IMR-90 (cell line): ENCODE measurements around the gene PLCD4. TPM values are rescaled to one million over a fixed set of nuclear protein-coding genes. Genes with fewer than 3 reads are reported as not detected.
A peak's percentile ranks its signal among the peaks of the same experiment; 100 is the strongest.

ENCODE experiments used
- ATAC-seq: fragments of 200-7000 bp; cut with Tn5 transposase; 2 replicates; pipeline ENCODE4 v1.9.1; 2020; ENCODE audit warnings: low read depth, mild to moderate bottlenecking, moderate library complexity
- BruUV-seq: library from RNA; stranded (reverse); fragments of 400-500 nt; replicated peaks from 2 replicates; lab custom pipeline; 2021; lab: Mats Ljungman, UMichigan
- CTCF ChIA-PET: fragments of 300-600 bp; formaldehyde crosslinking; extraction: SDS; loops from one replicate; lab custom pipeline; 2021; ENCODE audit warnings: antibody characterized with exemption; lab: Yijun Ruan, JAX
- POLR2A ChIA-PET: fragments of 300-600 bp; sonication (Branson Sonifier 250); formaldehyde crosslinking; loops from one replicate; lab custom pipeline; 2022; ENCODE audit warnings: antibody characterized with exemption; ENCODE audit not compliant: unreplicated experiment; lab: Charles Lee
- DNase-seq: peaks from one replicate; pipeline ENCODE4 v3.0.0; 2013
- H2AFZ ChIP-seq: replicated peaks from 2 replicates; pipeline ENCODE3; 2013; ENCODE audit warnings: low read length, mild to moderate bottlenecking; ENCODE audit not compliant: poor library complexity
- H2AK5ac ChIP-seq: 2 replicates; pipeline ENCODE4 v1.6.1; 2013; ENCODE audit warnings: low read depth, low read length, inconsistent platforms
- H2AK9ac ChIP-seq: replicated peaks from 2 replicates; pipeline ENCODE3; 2013; ENCODE audit warnings: mild to moderate bottlenecking, low read depth, low read length, moderate library complexity; ENCODE audit not compliant: poor library complexity
- H2BK120ac ChIP-seq: 2 replicates; pipeline ENCODE4 v1.6.1; 2013; ENCODE audit warnings: low read depth, low read length, inconsistent platforms
- H2BK15ac ChIP-seq: 3 replicates; pipeline ENCODE4 v1.6.1; 2013; ENCODE audit warnings: low read depth, low read length, inconsistent platforms
- H2BK20ac ChIP-seq: 2 replicates; pipeline ENCODE4 v1.6.1; 2013; ENCODE audit warnings: low read depth, mild to moderate bottlenecking, inconsistent platforms, low read length, moderate library complexity
- H2BK5ac ChIP-seq: 2 replicates; pipeline ENCODE4 v1.6.1; 2013; ENCODE audit warnings: mild to moderate bottlenecking, low read depth, low read length, inconsistent platforms; ENCODE audit not compliant: poor library complexity, severe bottlenecking
- H3K14ac ChIP-seq: replicated peaks from 2 replicates; pipeline ENCODE4 v1.6.1; 2013; ENCODE audit warnings: low read depth, low read length, inconsistent platforms
- H3K18ac ChIP-seq: 2 replicates; pipeline ENCODE4 v1.6.1; 2013; ENCODE audit warnings: low read depth, low read length, control low read depth
- H3K23ac ChIP-seq: 2 replicates; pipeline ENCODE4 v1.6.1; 2013; ENCODE audit warnings: low read depth, low read length, inconsistent platforms
- H3K27ac ChIP-seq: 2 replicates; pipeline ENCODE4 v1.5.1; 2013; ENCODE audit warnings: mild to moderate bottlenecking, control low read depth, low read length; ENCODE audit not compliant: insufficient read depth
- H3K27me3 ChIP-seq: 2 replicates; pipeline ENCODE4 v1.6.1; 2013; ENCODE audit warnings: low read length; ENCODE audit not compliant: control insufficient read depth, insufficient read depth
- H3K36me3 ChIP-seq: 2 replicates; pipeline ENCODE4 v1.6.1; 2013; ENCODE audit warnings: low read length, mixed read lengths; ENCODE audit not compliant: control insufficient read depth, insufficient read depth
- H3K4ac ChIP-seq: 2 replicates; pipeline ENCODE4 v1.6.1; 2013; ENCODE audit warnings: low read depth, low read length, inconsistent platforms
- H3K4me1 ChIP-seq: 2 replicates; pipeline ENCODE4 v1.6.1; 2013; ENCODE audit warnings: low read length, mixed read lengths; ENCODE audit not compliant: control insufficient read depth, insufficient read depth
- H3K4me2 ChIP-seq: 2 replicates; pipeline ENCODE4 v1.6.1; 2013; ENCODE audit warnings: low read depth, mild to moderate bottlenecking, control low read depth, low read length, moderate library complexity
- H3K4me3 ChIP-seq: 2 replicates; pipeline ENCODE4 v1.5.1; 2013; ENCODE audit warnings: low read depth, mild to moderate bottlenecking, control low read depth, low read length, moderate library complexity; ENCODE audit not compliant: insufficient read depth
- H3K56ac ChIP-seq: 2 replicates; pipeline ENCODE4 v1.6.1; 2013; ENCODE audit warnings: low read length, inconsistent platforms; ENCODE audit not compliant: insufficient read depth; ENCODE audit errors: extremely low read depth
- H3K79me1 ChIP-seq, 2 experiments: 2 replicates each; pipeline ENCODE4 v1.6.1; 2013; ENCODE audit warnings: low read length in 2 of 2, inconsistent platforms in 1 of 2, low read depth in 1 of 2
- H3K9ac ChIP-seq: 2 replicates; pipeline ENCODE4 v1.6.1; 2013; ENCODE audit warnings: low read depth, low read length, control low read depth
- H3K9me1 ChIP-seq: 2 replicates; pipeline ENCODE4 v1.6.1; 2013; ENCODE audit warnings: low read length, inconsistent platforms; ENCODE audit not compliant: insufficient read depth
- H3K9me3 ChIP-seq: 2 replicates; pipeline ENCODE4 v1.6.1; 2013; ENCODE audit warnings: low read length; ENCODE audit not compliant: control insufficient read depth, insufficient read depth
- H4K20me1 ChIP-seq: 2 replicates; pipeline ENCODE4 v1.6.1; 2013; ENCODE audit warnings: low read length, inconsistent platforms; ENCODE audit not compliant: insufficient read depth
- H4K5ac ChIP-seq: 2 replicates; pipeline ENCODE4 v1.6.1; 2013; ENCODE audit warnings: mild to moderate bottlenecking, low read depth, low read length, control low read depth
- H4K8ac ChIP-seq, 2 experiments: 2 replicates each; pipeline ENCODE4 v1.6.1; 2013; ENCODE audit warnings: low read depth in 2 of 2, low read length in 2 of 2, control low read depth in 1 of 2, inconsistent platforms in 1 of 2
- H4K91ac ChIP-seq: 2 replicates; pipeline ENCODE4 v1.6.1; 2013; ENCODE audit warnings: low read depth, low read length, inconsistent platforms; ENCODE audit not compliant: insufficient read depth
- BHLHE40 ChIP-seq: fragments of 150-350 bp; IDR thresholded peaks from 2 replicates; pipeline ENCODE4 v1.6.1; 2016; ENCODE audit warnings: mild to moderate bottlenecking, low read depth, low read length
- CEBPB ChIP-seq: IDR thresholded peaks from 2 replicates; pipeline ENCODE4 v1.6.1; 2012; ENCODE audit warnings: low read depth, low read length, improper control_type of control experiment
- CTCF ChIP-seq: conservative IDR thresholded peaks from 2 replicates; pipeline ENCODE4 v1.5.1; 2012; ENCODE audit warnings: mild to moderate bottlenecking, low read depth, low read length, improper control_type of control experiment
- ELK1 ChIP-seq: fragments of 150-350 bp; IDR thresholded peaks from 2 replicates; pipeline ENCODE4 v1.6.1; 2016; ENCODE audit warnings: low read depth, mild to moderate bottlenecking, low read length, moderate library complexity, borderline replicate concordance
- FOS ChIP-seq: fragments of 150-350 bp; IDR thresholded peaks from 2 replicates; pipeline ENCODE4 v1.6.1; 2016; ENCODE audit warnings: low read depth, low read length
- MAFK ChIP-seq: IDR thresholded peaks from 2 replicates; pipeline ENCODE4 v1.6.1; 2012; ENCODE audit warnings: low read depth, low read length, improper control_type of control experiment
- MAZ ChIP-seq: IDR thresholded peaks from 2 replicates; pipeline ENCODE4 v1.6.1; 2012; ENCODE audit warnings: low read depth, mild to moderate bottlenecking, low read length, improper control_type of control experiment, moderate library complexity, borderline replicate concordance
- MXI1 ChIP-seq: IDR thresholded peaks from 2 replicates; pipeline ENCODE4 v1.6.1; 2012; ENCODE audit warnings: low read depth, mild to moderate bottlenecking, low read length, moderate library complexity, borderline replicate concordance
- NFE2L2 ChIP-seq: fragments of 150-350 bp; IDR thresholded peaks from 2 replicates; pipeline ENCODE4 v1.6.1; 2016; ENCODE audit warnings: low read depth, mild to moderate bottlenecking, low read length
- POLR2A ChIP-seq: IDR thresholded peaks from 2 replicates; pipeline ENCODE4 v1.6.1; 2012; ENCODE audit warnings: mild to moderate bottlenecking, low read depth, low read length
- RAD21 ChIP-seq: IDR thresholded peaks from 2 replicates; pipeline ENCODE4 v1.6.1; 2012; ENCODE audit warnings: low read length, improper control_type of control experiment
- RCOR1 ChIP-seq: IDR thresholded peaks from 2 replicates; pipeline ENCODE4 v1.6.1; 2012; ENCODE audit warnings: mild to moderate bottlenecking, low read length, improper control_type of control experiment; ENCODE audit not compliant: insufficient replicate concordance
- RFX5 ChIP-seq: IDR thresholded peaks from 2 replicates; pipeline ENCODE4 v1.8.0; 2012; ENCODE audit warnings: low read depth, mild to moderate bottlenecking, low read length, moderate library complexity
- SMC3 ChIP-seq: fragments of 150-350 bp; IDR thresholded peaks from 2 replicates; pipeline ENCODE4 v1.6.1; 2016; ENCODE audit warnings: low read depth, mild to moderate bottlenecking, antibody characterized with exemption, low read length, moderate library complexity
- USF2 ChIP-seq: fragments of 150-350 bp; IDR thresholded peaks from 2 replicates; pipeline ENCODE4 v1.6.1; 2017; ENCODE audit warnings: mild to moderate bottlenecking, antibody characterized with exemption, low read length, low read depth
- WGBS, 2 experiments: methylation state at CpG; one replicate each; pipeline versions ENCODE4 v1.1.5 to v1.1.7; 2013; ENCODE audit warnings: missing lambda C conversion rate in 2 of 2; ENCODE audit not compliant: insufficient read length in 1 of 2; ENCODE audit errors: extremely low coverage in 2 of 2; 5-methylcytosine and 5-hydroxymethylcytosine counted together
- dilution Hi-C: fragments of 300-500 bp; cut with HindIII; formaldehyde crosslinking; loops from one replicate; pipeline ENCODE4 v1.14.3; 2018; ENCODE audit warnings: low sequenced_read_pairs; ENCODE audit not compliant: unreplicated experiment
- in situ Hi-C: fragments of 300-500 bp; cut with MboI; formaldehyde crosslinking; loops from 3 replicates; pipeline ENCODE4 v1.14.3; 2019; ENCODE audit warnings: low sequenced_read_pairs, inconsistent platforms, mixed read lengths
- intact Hi-C: fragments of 100-400 bp; cut with micrococcal nuclease; formaldehyde crosslinking; loops from 2 replicates; pipeline ENCODE4 v1.10.0; 2022
- polyA plus RNA-seq, 3 experiments: library from polyadenylated mRNA; depleted of rRNA; stranded (reverse); fragments of >200 nt; gene quantifications; 2 replicates each; pipeline ENCODE4 v1.2.3, GENCODE V29; 2012; ENCODE audit warnings: low replicate concordance in 1 of 3
- total RNA-seq: library from RNA; depleted of rRNA; stranded (reverse); fragments of >200 nt; gene quantifications from 2 replicates; pipeline ENCODE4 v1.2.3, GENCODE V29; 2012

PLCD4 gene
- total and polyA plus RNA-seq, 2 of the 4 experiments (the other 2 are of a cell fraction): 1.9 to 2.0 TPM

GRCh38 chr2:218644721-218645120, 37.0 kb downstream of the PLCD4 start:
- dilution Hi-C loops: no loop called here
- H2BK120ac ChIP-seq: no peak overlapping the region
- H3K9me1 ChIP-seq: no peaks in the 10 kb centered on the region
- no peak overlapping the region for H3K27ac ChIP-seq
- no peak overlapping the region for H3K14ac ChIP-seq
- intact Hi-C loops: loop anchor here (5.0 to 10.0 kb wide), 2 partner anchors 170 to 352 kb away; partner anchors contain the start of gene TMBIM1
- peak overlapping the region; percentile 7 for H2BK5ac ChIP-seq
- no peak overlapping the region for H4K5ac ChIP-seq
- H2BK15ac ChIP-seq: no peak overlapping the region
- no peaks in the 10 kb centered on the region for H3K4me1 ChIP-seq
- H3K79me1 ChIP-seq: peaks cover 8 to 16% of the 10 kb centered on the region in 2 experiments; a peak in 3 of 4 replicates
- POLR2A ChIA-PET: no interaction called here
- H4K91ac ChIP-seq: no peak overlapping the region
- in situ Hi-C loops: no loop called here
- no peak overlapping the region for H4K8ac ChIP-seq
- BruUV-seq: no TSS peak
- no peak overlapping the region for H3K9ac ChIP-seq
- H3K23ac ChIP-seq: no peak overlapping the region
- H3K4ac ChIP-seq: no peak overlapping the region
- H3K36me3 ChIP-seq: peaks cover 72% of the 10 kb centered on the region
- TF ChIP-seq RCOR1 (no peak), MAZ (no peak), CEBPB (no peak), MAFK (no peak), CTCF (no peak), USF2 (no peak), ELK1 (no peak), RAD21 (no peak), RFX5 (no peak), FOS (no peak), SMC3 (no peak), POLR2A (no peak), NFE2L2 (no peak), MXI1 (no peak), BHLHE40 (no peak)
- H3K56ac ChIP-seq: no peak overlapping the region
- no peak overlapping the region for H2BK20ac ChIP-seq
- peak overlapping the region; percentile 35 for H2AK9ac ChIP-seq
- H3K4me3 ChIP-seq: no peak overlapping the region
- no peak overlapping the region for H2AFZ ChIP-seq
- CTCF ChIA-PET: no interaction called here
- no CpG with 5 or more reads among the region's 11 CpGs for WGBS, 2 experiments
- H3K9me3 ChIP-seq: no peaks in the 10 kb centered on the region
- no peak for ATAC-seq
- no peak overlapping the region for H2AK5ac ChIP-seq
- peaks cover 3% of the 10 kb centered on the region for H4K20me1 ChIP-seq
- no peaks in the 10 kb centered on the region for H3K27me3 ChIP-seq
- DNase-seq: no peak
- no peak overlapping the region for H3K4me2 ChIP-seq
- no peak overlapping the region for H3K18ac ChIP-seq
